CD4-positive, alpha-beta T cell treated with Interleukin-17A for 1 hour (primary cell): ENCODE data around the gene CALCOCO1.

Experiments
- DNase-seq: peaks from one replicate; pipeline ENCODE4 v3.0.0-alpha.2; 2020

Gene CALCOCO1

GRCh38 chr12:53751336-53752191 is 24.3 kb upstream of the CALCOCO1 start, which contains the start of gene CISTR:
Gene CISTR (minus strand): TSS chr12:53751979.
- DNase-seq, result peak; percentile 35

GRCh38 chr12:53750812-53751335 is 23.6 kb upstream of the CALCOCO1 start:
- no peak for DNase-seq

GRCh38 chr12:53749986-53750811 is 22.9 kb upstream of the CALCOCO1 start:
- DNase-seq, result no peak

- no peak for DNase-seq
Measured at GRCh38 chr12:53748072-53748840, 21.0 kb upstream of the CALCOCO1 start.

GRCh38 chr12:53747095-53747494 is 19.8 kb upstream of the CALCOCO1 start:
- DNase-seq, result no peak

GRCh38 chr12:53746592-53747092 is 19.4 kb upstream of the CALCOCO1 start:
- peak; percentile 89 for DNase-seq

- DNase-seq, result no peak
Measured at GRCh38 chr12:53744751-53745150, 17.5 kb upstream of the CALCOCO1 start.

- DNase-seq, result no peak
Measured at GRCh38 chr12:53744130-53744441, 16.8 kb upstream of the CALCOCO1 start.

GRCh38 chr12:53743266-53744129 is 16.2 kb upstream of the CALCOCO1 start:
- DNase-seq, result peak; percentile 78

GRCh38 chr12:53740130-53740491 is 12.9 kb upstream of the CALCOCO1 start:
- no peak for DNase-seq

GRCh38 chr12:53739214-53740129 is 12.2 kb upstream of the CALCOCO1 start:
- DNase-seq, result no peak

- DNase-seq, result peak; percentile 42
Measured at GRCh38 chr12:53738406-53739213, 11.4 kb upstream of the CALCOCO1 start.

- DNase-seq, result no peak
Measured at GRCh38 chr12:53737951-53738405, 10.7 kb upstream of the CALCOCO1 start.

GRCh38 chr12:53737093-53737808 is 10.0 kb upstream of the CALCOCO1 start:
- DNase-seq, result no peak

GRCh38 chr12:53736592-53736991 is 9.3 kb upstream of the CALCOCO1 start:
- no peak for DNase-seq

- DNase-seq, result no peak
Measured at GRCh38 chr12:53735556-53735955, 8.3 kb upstream of the CALCOCO1 start.

GRCh38 chr12:53734425-53734824 is 7.2 kb upstream of the CALCOCO1 start:
- DNase-seq, result no peak

GRCh38 chr12:53733807-53734200 is 6.6 kb upstream of the CALCOCO1 start:
- DNase-seq, result no peak
